Natural killer cell (primary cell): ENCODE data around the gene PPP2R5C. TPM values are rescaled to one million over a fixed set of nuclear protein-coding genes. Genes with fewer than 3 reads are reported as not detected.

Source experiments
- ATAC-seq, 3 donors: fragments of 150-1000 bp in 2 of 3; fragments of 200-7000 bp in 1 of 3; cut with Tn5 transposase; 1 replicate in 1 of 3; 2 replicates in 2 of 3; pipeline ENCODE4 v1.10.0; 2021; ENCODE audit warnings: mild to moderate bottlenecking in 2 of 3, moderate library complexity in 2 of 3
- DNase-seq, 2 donors: peaks; one replicate each; pipeline versions ENCODE4 v3.0.0 to v3.0.0-alpha.2; 2013 to 2021; ENCODE audit warnings: mixed read lengths in 1 of 2
- H3K27ac ChIP-seq: one replicate; pipeline ENCODE4 v1.5.1; 2013; ENCODE audit warnings: mild to moderate bottlenecking, low read length
- H3K27me3 ChIP-seq: one replicate; pipeline ENCODE4 v1.6.1; 2013; ENCODE audit warnings: low read length; ENCODE audit not compliant: control insufficient read depth, insufficient read depth
- H3K36me3 ChIP-seq: one replicate; pipeline ENCODE4 v1.6.1; 2013; ENCODE audit warnings: low read length; ENCODE audit not compliant: control insufficient read depth, insufficient read depth
- H3K4me1 ChIP-seq: one replicate; pipeline ENCODE4 v1.6.1; 2013; ENCODE audit warnings: low read length; ENCODE audit not compliant: control insufficient read depth, insufficient read depth
- H3K4me3 ChIP-seq: one replicate; pipeline ENCODE4 v1.5.1; 2013; ENCODE audit warnings: low read length
- H3K9me3 ChIP-seq: one replicate; pipeline ENCODE4 v1.6.1; 2013; ENCODE audit warnings: low read length; ENCODE audit not compliant: control insufficient read depth, insufficient read depth
- H3K27ac Mint-ChIP-seq, 2 donors: one replicate each; pipeline ENCODE4 v1.8.0; 2022; ENCODE audit warnings: mild to moderate bottlenecking in 2 of 2, mixed read lengths in 2 of 2, moderate library complexity in 1 of 2
- H3K27me3 Mint-ChIP-seq, 2 donors: one replicate each; pipeline ENCODE4 v1.8.0; 2022; ENCODE audit warnings: low read depth in 2 of 2, mixed read lengths in 2 of 2
- H3K36me3 Mint-ChIP-seq: one replicate; pipeline ENCODE4 v1.8.0; 2022; ENCODE audit warnings: mixed read lengths
- H3K4me1 Mint-ChIP-seq, 2 donors: one replicate each; pipeline ENCODE4 v1.8.0; 2022; ENCODE audit warnings: mixed read lengths in 2 of 2
- H3K4me3 Mint-ChIP-seq: one replicate; pipeline ENCODE4 v1.8.0; 2022; ENCODE audit warnings: mild to moderate bottlenecking, moderate library complexity, mixed read lengths
- H3K9me3 Mint-ChIP-seq, 2 donors: one replicate each; pipeline ENCODE4 v1.8.0; 2022; ENCODE audit warnings: mixed read lengths in 2 of 2
- CTCF ChIP-seq: fragments of 200-600 bp; IDR thresholded peaks from one replicate; pipeline ENCODE4 v1.8.0; 2022; ENCODE audit warnings: antibody characterized with exemption
- WGBS: methylation state at CpG from one replicate; pipeline ENCODE4 v1.1.7; 2013; ENCODE audit warnings: missing lambda C conversion rate; ENCODE audit not compliant: insufficient coverage; 5-methylcytosine and 5-hydroxymethylcytosine counted together
- intact Hi-C: fragments of 100-400 bp; cut with micrococcal nuclease; formaldehyde crosslinking; loops from one replicate; pipeline ENCODE4 v1.14.2; 2022
- total RNA-seq, 4 donors: library from RNA; stranded (reverse); fragments of 120-200 nt in 1 of 4; gene quantifications; one replicate each; pipeline versions ENCODE4 v1.2.3 to v1.2.4, GENCODE V29; 2013 to 2022

PPP2R5C gene
- total RNA-seq, 3 donors from 2014 or later (not counting 1 experiment from before 2014, with no cell fraction given), result 716 to 779 (median 736) TPM

DNA sequence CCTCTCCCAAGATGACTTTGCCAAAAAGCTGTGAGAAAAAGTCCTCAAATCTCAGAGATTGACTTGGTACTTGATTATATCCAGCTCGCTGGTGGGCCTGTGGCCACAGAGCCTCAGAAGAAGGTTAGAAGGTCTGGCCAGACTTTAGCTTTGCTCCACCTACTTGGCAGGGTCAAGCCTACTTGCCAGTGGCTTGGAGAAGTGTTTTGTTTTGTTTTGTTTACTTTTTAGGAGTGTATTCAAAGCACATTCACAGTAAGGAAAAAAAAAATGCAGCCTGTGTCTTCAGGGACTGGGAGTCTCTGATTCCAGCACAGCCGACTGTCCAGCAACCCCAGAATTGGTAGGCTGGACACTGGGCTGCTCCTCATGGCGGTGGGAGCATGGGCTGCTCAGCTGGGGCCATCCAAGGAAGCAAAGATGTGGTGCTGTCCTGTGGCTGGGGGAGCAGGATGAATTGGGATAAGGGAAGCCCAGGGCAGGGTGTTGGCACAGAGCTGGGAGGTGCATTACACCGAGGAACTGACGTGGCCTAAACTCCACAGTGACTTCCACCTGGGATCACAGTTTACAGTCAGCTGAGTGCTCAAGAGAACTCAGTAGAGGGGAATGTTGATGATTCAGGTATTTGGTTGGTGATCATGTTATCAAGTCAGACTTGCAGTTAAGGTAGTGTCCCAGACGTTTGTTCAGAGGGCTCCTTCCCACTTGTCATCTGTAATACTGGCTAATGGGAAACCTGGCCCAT is 73.5 kb downstream of the PPP2R5C start:
- no peak for DNase-seq
- Histone ChIP-seq H3K4me3 (no peak overlapping the region), H3K36me3 (peaks cover 45% of the 10 kb centered on the region), H3K4me1 (peaks cover 52% of the 10 kb centered on the region), H3K27me3 (no peaks in the 10 kb centered on the region), H3K27ac (peak overlapping the region; percentile 23), H3K9me3 (no peaks in the 10 kb centered on the region)
- no peaks in the 10 kb centered on the region for H3K36me3 Mint-ChIP-seq
- intact Hi-C loops, result no loop called here
- TF ChIP-seq CTCF, result no peak
- H3K4me1 Mint-ChIP-seq, result peaks cover 78 to 85% of the 10 kb centered on the region in 2 donors
- H3K4me3 Mint-ChIP-seq, result peak overlapping the region; percentile 17
- WGBS, result 82% methylated on average over 6 of the region's 6 CpGs
- H3K27me3 Mint-ChIP-seq, result no peaks in the 10 kb centered on the region
- H3K9me3 Mint-ChIP-seq, result no peaks in the 10 kb centered on the region
- ATAC-seq, result peak in 1 of 3 donors; percentile 12
- peak overlapping the region; percentile 80 to 97 for H3K27ac Mint-ChIP-seq

- Histone ChIP-seq H3K27ac (no peak overlapping the region), H3K4me1 (peaks cover 51% of the 10 kb centered on the region), H3K4me3 (no peak overlapping the region), H3K9me3 (no peaks in the 10 kb centered on the region), H3K27me3 (no peaks in the 10 kb centered on the region), H3K36me3 (peaks cover 40% of the 10 kb centered on the region)
- WGBS, result 97% methylated on average over 11 of the region's 11 CpGs
- H3K4me1 Mint-ChIP-seq, result peaks cover 78 to 85% of the 10 kb centered on the region in 2 donors
- no peaks in the 10 kb centered on the region for H3K27me3 Mint-ChIP-seq
- ATAC-seq, result no peak
- no peaks in the 10 kb centered on the region for H3K36me3 Mint-ChIP-seq
- peak overlapping the region; percentile 80 to 97 for H3K27ac Mint-ChIP-seq
- H3K9me3 Mint-ChIP-seq, result no peaks in the 10 kb centered on the region
- TF ChIP-seq CTCF, result no peak
- no peak for DNase-seq
- H3K4me3 Mint-ChIP-seq, result no peak overlapping the region
- intact Hi-C loops, result no loop called here
Measured at GRCh38 chr14:101835566-101835965, 74.1 kb downstream of the PPP2R5C start.

DNA sequence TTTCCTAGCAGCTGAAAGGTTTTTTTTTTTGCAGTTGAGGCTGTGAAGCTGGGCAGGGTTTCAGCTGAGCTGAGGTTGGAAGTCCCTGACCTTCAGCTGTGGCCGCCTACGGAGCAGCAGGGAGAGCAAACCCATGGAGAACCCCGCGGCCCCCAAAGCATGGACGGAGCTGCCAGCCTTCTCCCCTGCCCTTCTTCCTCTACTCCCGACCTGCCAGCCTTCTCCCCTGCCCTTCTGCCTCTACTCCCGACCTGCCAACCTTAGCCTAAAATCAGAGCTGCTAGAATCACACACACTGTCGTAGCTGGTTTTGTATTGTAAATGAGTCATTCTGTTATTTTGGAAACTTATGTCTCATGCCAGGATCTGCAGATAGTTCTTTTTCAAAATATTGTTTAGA is 74.6 kb downstream of the PPP2R5C start:
- H3K27ac ChIP-seq, result no peak overlapping the region
- no peaks in the 10 kb centered on the region for H3K27me3 Mint-ChIP-seq
- peak overlapping the region; percentile 61 to 97 for H3K27ac Mint-ChIP-seq
- TF ChIP-seq CTCF, result no peak
- no peak overlapping the region for H3K4me3 ChIP-seq
- ATAC-seq (no peak), DNase-seq (no peak)
- H3K4me1 ChIP-seq, result peaks cover 52% of the 10 kb centered on the region
- peaks cover 79 to 85% of the 10 kb centered on the region in 2 donors for H3K4me1 Mint-ChIP-seq
- peaks cover 38% of the 10 kb centered on the region for H3K36me3 ChIP-seq
- no peaks in the 10 kb centered on the region for H3K27me3 ChIP-seq
- H3K9me3 Mint-ChIP-seq, result no peaks in the 10 kb centered on the region
- H3K9me3 ChIP-seq, result no peaks in the 10 kb centered on the region
- H3K36me3 Mint-ChIP-seq, result no peaks in the 10 kb centered on the region
- no peak overlapping the region for H3K4me3 Mint-ChIP-seq
- 87% methylated on average over 6 of the region's 8 CpGs for WGBS
- intact Hi-C loops, result no loop called here

GRCh38 chr14:101838476-101838875 is 77.0 kb downstream of the PPP2R5C start:
- Mint-ChIP-seq H3K4me1 (peaks cover 79 to 82% of the 10 kb centered on the region in 2 donors), H3K36me3 (no peaks in the 10 kb centered on the region), H3K27me3 (no peaks in the 10 kb centered on the region), H3K27ac (peak overlapping the region; percentile 70 to 97), H3K4me3 (no peak overlapping the region), H3K9me3 (no peaks in the 10 kb centered on the region)
- Histone ChIP-seq H3K36me3 (peaks cover 25% of the 10 kb centered on the region), H3K9me3 (no peaks in the 10 kb centered on the region), H3K27me3 (no peaks in the 10 kb centered on the region), H3K27ac (peak overlapping the region; percentile 4), H3K4me1 (peaks cover 64% of the 10 kb centered on the region), H3K4me3 (no peak overlapping the region)
- 93% methylated on average over 4 of the region's 5 CpGs for WGBS
- DNase-seq, result no peak
- TF ChIP-seq CTCF, result no peak
- intact Hi-C loops, result no loop called here
- ATAC-seq, result no peak
